ENCODE results near the gene SPRY4.

The SPRY4 gene

GRCh38 chr5:142283304-142283703 lies 41.5 kb downstream of the SPRY4 start:
- intact Hi-C loops (cut with DNase I; ENCODE audit: low total_unique reads): no loop called here
- DNase-seq: no peak
- H3K9me3 ChIP-seq: no peaks in the 10 kb centered on the region
- no peak overlapping the region for H3K4me3 ChIP-seq
- H3K27me3 ChIP-seq: no peaks in the 10 kb centered on the region
- H3K36me3 ChIP-seq: no peaks in the 10 kb centered on the region
- peaks cover 0 to 36% (median 24%) of the 10 kb centered on the region in 4 donors for H3K4me1 ChIP-seq
- H3K27ac ChIP-seq: no peak overlapping the region
- TF ChIP-seq CTCF (IDR thresholded peaks at IDR 0.05): no peak

- no peak for DNase-seq
- intact Hi-C loops (cut with DNase I; ENCODE audit: low total_unique reads): no loop called here
- H3K9me3 ChIP-seq: no peaks in the 10 kb centered on the region
These were observed 42.9 kb downstream of the SPRY4 start for GRCh38 chr5:142281966-142282365.

DNA sequence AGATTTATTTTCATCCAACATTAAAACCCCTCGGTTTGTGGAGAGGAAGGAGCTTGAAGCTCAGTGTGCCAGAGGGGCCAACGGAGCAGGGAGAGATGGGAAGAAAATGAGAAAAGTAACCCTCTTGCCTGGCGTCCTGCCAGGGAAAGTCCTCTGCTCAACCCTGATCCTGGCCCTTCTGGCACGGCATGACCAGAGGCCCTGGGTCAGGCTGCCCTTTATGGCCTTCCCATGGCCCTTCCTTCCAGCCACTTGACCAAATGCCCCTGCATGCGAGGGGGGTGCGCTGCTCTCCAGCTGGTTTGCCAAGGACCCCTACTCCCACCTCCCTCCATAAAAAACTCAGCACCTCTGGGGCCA lies 43.8 kb downstream of the SPRY4 start:
- Histone ChIP-seq H3K4me3 (no peak overlapping the region), H3K27ac (peak overlapping the region; percentile 76), H3K9me3 (no peaks in the 10 kb centered on the region), H3K36me3 (no peaks in the 10 kb centered on the region), H3K27me3 (no peaks in the 10 kb centered on the region), H3K4me1 (peaks cover 0 to 23% (median 15%) of the 10 kb centered on the region in 4 donors)
- intact Hi-C loops (cut with DNase I; ENCODE audit: low total_unique reads): no loop called here
- DNase-seq: no peak
- no peak for TF ChIP-seq CTCF (IDR thresholded peaks at IDR 0.05)

More at GRCh38 chr5:142281966-142282365, 42.9 kb downstream of the SPRY4 start:
- no peak overlapping the region for H3K27ac ChIP-seq
- no peaks in the 10 kb centered on the region for H3K36me3 ChIP-seq
- H3K4me1 ChIP-seq: peaks cover 0 to 23% (median 15%) of the 10 kb centered on the region in 4 donors
- no peaks in the 10 kb centered on the region for H3K27me3 ChIP-seq
- no peak overlapping the region for H3K4me3 ChIP-seq
- TF ChIP-seq CTCF (IDR thresholded peaks at IDR 0.05): no peak

DNA sequence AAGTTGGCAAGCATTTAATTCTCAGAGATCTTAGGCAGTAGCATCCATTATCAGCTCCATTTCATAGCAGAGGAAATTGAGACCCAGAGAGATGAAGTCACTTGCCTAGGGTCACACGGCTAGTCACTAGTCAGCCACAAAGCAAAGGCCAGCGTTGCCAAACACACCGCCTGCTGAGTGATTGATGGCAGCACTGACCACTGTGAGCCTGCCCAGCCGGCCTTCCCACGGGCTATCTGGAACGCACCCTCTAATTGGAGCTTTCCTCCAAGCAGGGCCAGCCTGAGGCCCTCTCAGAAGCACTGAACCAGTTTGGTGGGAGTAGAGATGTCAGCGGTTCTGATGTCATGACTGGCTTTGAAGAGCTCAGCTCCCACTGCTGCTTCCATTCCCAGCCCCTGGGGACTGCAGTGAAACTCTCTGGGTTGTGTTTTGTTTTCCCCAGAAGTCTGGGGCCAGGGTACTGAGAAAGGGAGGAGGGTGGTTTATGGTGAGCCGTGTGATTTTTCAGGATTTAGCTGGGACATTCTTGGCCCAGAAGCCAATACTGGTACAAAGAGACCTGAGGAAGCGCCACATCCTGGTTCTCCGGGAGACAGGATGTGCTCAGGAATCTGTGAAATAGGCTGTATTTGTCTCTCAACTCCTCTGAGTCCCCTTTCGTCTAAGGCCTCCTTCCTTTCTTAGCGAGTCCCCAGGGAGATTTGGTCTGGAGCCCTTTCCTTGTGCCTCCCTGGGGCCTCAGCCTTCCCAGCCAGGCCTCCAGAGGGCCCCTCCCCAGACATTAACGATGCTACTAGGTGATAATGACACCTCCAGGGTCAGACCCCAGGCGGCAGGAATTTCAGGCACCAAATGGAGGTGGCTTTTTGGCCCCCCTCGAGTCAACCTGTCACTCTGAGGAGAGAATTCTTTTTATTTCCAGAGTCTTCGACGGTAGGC lies 44.5 kb downstream of the SPRY4 start:
- intact Hi-C loops (cut with DNase I; ENCODE audit: low total_unique reads): no loop called here
- H3K9me3 ChIP-seq: no peaks in the 10 kb centered on the region
- peaks cover 0 to 23% (median 15%) of the 10 kb centered on the region in 4 donors for H3K4me1 ChIP-seq
- TF ChIP-seq CTCF (IDR thresholded peaks at IDR 0.05): no peak
- peak; percentile 79 to 95 for DNase-seq
- no peak overlapping the region for H3K4me3 ChIP-seq
- H3K36me3 ChIP-seq: no peaks in the 10 kb centered on the region
- peak overlapping the region; percentile 76 for H3K27ac ChIP-seq
- no peaks in the 10 kb centered on the region for H3K27me3 ChIP-seq

DNA sequence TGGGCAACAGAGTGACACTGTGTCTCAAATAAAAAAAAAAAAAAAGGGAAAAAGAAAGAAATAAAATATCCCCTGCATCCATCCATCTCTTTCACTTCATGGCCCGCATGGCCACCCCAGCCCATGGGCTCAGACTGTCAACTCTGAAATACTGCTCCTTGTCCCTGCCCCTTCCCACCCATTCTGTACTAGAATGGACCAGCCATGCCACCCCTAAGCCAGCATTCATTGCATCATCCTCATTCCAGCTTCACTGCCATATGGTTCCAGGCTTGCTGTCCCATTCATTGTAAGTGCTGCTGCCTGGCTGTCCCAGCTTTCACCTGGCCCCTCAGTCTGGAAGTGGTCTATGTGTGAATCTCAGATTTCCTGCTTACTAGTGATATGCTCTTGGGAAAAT lies 46.2 kb downstream of the SPRY4 start:
- Histone ChIP-seq H3K4me1 (peaks cover 0 to 23% (median 15%) of the 10 kb centered on the region in 4 donors), H3K9me3 (no peaks in the 10 kb centered on the region), H3K36me3 (no peaks in the 10 kb centered on the region), H3K27ac (peak overlapping the region in 1 of 2 donors; percentile 76), H3K4me3 (no peak overlapping the region), H3K27me3 (no peaks in the 10 kb centered on the region)
- no peak for DNase-seq
- intact Hi-C loops (cut with DNase I; ENCODE audit: low total_unique reads): no loop called here
- no peak for TF ChIP-seq CTCF (IDR thresholded peaks at IDR 0.05)
